NAMALWA (cell line): Measurements from ENCODE around the gene DPPA2.

ENCODE experiments used
- DNase-seq: peaks from one replicate; pipeline ENCODE4 v3.0.0-alpha.2; 2015; ENCODE audit warnings: low spot score

The DPPA2 gene

GRCh38 chr3:109325109-109325508 is 8.8 kb upstream of the DPPA2 start:
- no peak for DNase-seq

DNA sequence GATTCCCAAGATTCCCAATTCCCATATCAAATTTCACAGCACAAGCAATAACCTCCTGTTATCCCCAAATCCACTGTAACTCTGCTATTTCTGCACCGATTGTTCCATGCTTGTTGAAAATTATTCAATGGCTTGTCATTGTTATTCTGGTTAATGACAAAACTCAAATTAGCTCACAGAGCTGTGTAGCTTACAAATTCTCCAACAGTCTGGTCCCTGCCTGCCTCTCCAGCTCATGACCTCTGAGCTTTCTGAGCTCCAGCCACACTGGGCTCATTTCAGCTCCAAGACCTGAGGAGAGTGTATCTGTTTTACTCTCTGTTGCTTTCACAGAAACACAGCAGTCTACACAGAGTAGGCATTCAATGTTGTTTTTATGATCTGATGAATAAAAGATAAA is 3.3 kb downstream of the DPPA2 start:
- DNase-seq = no peak

GRCh38 chr3:109297496-109297895 is 18.8 kb downstream of the DPPA2 start:
- no peak for DNase-seq

- no peak for DNase-seq
Observed at GRCh38 chr3:109284071-109284470, 32.2 kb downstream of the DPPA2 start.

DNA sequence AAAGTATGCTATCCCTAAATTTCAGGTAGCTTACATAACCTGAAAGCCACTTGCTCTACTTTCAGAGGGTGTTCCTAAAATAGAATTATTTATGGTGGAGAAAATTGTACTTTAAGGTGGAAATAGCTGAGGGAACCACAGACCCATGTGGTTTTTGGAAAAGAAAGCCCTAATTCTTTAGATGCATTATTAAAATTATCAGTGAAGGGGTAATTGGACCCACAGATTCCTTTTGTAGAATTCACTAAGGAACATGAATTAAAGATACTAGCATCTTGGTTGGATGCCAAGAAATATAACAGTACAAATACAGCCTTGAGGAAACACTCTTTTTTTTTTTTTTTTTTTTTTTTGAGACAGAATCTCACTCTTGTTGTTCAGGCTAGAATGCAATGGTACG is 37.8 kb downstream of the DPPA2 start:
- no peak for DNase-seq

- no peak for DNase-seq
Observed at GRCh38 chr3:109278141-109278540, 38.2 kb downstream of the DPPA2 start.

GRCh38 chr3:109275702-109276293 is 40.5 kb downstream of the DPPA2 start:
- peak; percentile 7 for DNase-seq

DNA sequence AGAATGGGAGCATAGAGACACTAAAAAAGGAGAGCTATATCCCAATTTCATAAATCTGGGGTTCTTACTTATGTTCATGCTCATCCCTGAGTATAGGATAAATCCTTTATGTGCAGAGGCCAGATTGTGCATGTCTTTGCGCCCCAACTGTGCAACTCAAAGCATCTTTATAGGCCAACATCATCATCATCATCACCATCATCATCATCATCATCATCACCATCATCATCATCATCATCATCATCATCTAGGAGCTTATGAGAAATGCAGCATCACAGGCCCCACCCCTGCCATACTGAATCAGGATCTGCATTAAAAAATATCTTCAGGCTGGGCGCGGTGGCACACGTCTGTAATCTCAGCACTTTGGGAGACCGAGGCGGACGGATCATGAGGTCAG is 45.5 kb downstream of the DPPA2 start:
- no peak for DNase-seq

DNA sequence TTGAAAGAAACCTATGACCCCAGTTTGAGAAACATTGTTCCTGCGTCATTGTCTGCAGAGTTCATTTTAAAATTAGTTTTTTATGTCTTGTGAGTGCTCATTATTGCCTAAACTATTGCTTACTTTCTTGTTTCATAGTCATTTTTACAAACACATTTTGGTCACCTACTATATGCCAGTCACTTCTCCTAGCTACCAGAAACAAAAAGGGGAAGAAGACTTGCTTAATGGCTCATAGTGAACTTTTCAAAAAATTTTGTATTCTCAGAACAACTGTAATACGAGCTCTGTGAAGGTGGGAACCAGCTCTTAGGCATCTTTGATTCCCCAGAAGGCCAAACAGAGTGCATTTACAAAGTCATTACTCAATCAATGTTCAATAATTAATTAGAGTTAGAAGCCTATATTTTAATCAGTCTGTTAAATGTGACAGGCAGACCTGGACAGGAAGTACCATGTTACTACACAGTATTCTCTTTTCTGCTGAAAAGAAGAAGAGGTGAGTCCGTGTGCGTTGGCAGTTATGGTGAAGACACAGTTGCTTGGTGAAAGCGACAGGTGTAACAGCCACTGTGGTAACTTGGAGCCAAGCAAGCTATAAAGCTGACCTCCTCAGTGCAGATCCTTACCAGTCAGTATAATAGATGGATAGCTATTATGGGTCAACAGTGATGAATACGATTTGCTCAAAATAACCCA is 46.6 kb downstream of the DPPA2 start:
- DNase-seq = no peak

GRCh38 chr3:109268181-109268580 is 48.1 kb downstream of the DPPA2 start:
- no peak for DNase-seq

GRCh38 chr3:109265295-109265694 is 51.0 kb downstream of the DPPA2 start:
- no peak for DNase-seq

- DNase-seq = no peak
Observed at GRCh38 chr3:109257269-109257668, 59.0 kb downstream of the DPPA2 start.

GRCh38 chr3:109254770-109255169 is 61.5 kb downstream of the DPPA2 start:
- DNase-seq = no peak

- DNase-seq = no peak
Observed at GRCh38 chr3:109252641-109253040, 63.7 kb downstream of the DPPA2 start.
